Measurements from ENCODE around the gene KRTAP12-2.

Gene KRTAP12-2

DNA sequence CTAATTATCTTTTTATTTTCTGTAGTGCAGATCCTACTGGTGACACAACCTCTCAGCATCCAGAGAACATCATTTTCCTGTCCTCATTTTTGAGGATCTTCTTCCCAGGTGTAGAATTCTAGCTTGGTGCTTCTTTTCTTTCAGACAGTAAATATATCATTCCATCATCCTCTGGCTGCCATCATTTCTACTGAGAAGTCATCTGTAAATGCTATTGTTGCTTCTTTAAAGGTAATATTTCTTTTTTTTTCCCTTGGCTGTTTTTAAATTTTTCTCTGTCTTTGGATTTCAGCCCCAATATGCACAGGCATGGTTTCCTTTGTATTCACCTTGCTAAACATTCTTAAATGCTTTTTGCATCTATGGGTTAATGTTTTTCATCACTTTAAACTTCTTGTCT lies 43.2 kb downstream of the KRTAP12-2 start:
- DNase-seq: no peak

DNA sequence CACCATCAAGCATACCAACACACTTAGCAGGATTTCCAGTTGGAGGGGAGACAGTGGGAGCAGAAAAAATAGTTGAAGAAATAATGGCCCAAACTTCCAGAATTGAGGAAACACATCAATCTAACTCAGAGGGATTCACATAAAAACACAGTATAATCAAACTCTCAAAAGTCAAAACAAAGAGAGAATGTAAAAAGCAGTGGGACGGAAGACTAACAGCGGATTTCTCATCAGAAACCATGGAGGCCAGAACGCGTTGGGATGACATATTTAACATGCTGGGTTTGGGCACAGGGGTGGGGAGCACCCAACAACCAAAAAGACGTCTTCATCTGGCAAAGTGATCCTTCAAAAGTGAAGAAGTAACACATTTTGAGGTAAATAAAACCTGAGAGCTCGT lies 46.8 kb downstream of the KRTAP12-2 start:
- no peak for DNase-seq

GRCh38 chr21:44618909-44619308 lies 47.8 kb downstream of the KRTAP12-2 start:
- DNase-seq: no peak

DNA sequence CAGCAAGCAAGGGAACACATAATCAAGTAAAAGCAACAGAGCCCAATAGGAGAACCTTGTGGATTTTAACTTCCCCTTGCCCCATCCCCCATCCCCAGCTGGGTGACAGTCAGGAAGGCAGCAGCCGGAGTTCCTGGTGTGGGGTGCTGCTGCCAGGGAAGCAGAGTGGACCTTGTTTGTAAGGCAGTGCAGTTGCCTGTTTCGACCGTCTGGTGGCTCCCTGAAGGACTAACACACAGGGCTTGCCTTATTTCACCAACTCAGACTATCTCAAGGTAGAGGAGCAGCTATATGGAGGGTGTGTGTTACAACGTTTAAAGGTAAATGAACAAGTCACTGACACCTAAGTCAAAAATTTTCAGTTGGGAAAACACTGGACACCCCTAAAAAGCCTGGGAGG lies 48.2 kb downstream of the KRTAP12-2 start:
- DNase-seq: no peak

- DNase-seq: no peak
Observed at GRCh38 chr21:44617071-44617501, 49.6 kb downstream of the KRTAP12-2 start.

DNA sequence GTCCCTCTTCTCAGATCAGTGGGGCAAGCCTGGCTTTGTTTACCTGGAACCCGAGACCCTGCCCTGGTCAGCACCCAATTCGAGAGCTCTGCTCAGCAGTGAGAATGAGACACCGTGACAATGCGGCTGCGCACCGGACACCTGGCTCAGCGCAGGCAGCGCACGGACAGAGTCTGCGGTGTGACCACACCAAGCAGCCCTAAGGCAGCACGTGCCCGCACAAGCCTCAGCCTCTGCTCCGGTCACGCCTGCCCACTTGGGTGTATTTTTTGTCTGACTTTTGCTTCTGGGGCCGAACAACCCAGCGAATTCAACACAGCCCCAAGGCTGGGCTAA lies 50.2 kb downstream of the KRTAP12-2 start:
- DNase-seq: no peak

Measured in NCI-H446 treated with DMSO at 0.1 percent for 48 hours (cell line).